Glomerular visceral epithelial cell (primary cell): ENCODE data around the gene GPBP1.
"Not testable (repeated sequence)": the region's sequence is repeated elsewhere in the genome, so short reads cannot be mapped to it uniquely, and the experiment has no call there.

Source experiments
- DNase-seq: peaks from one replicate; pipeline ENCODE4 v3.0.0-alpha.2; 2016; ENCODE audit errors: extremely low spot score

Gene GPBP1

GRCh38 chr5:57176350-57176857, 2.5 kb downstream of the GPBP1 start:
- peak; percentile 47 for DNase-seq

- DNase-seq, result no peak
Measured at GRCh38 chr5:57177479-57178156, 3.8 kb downstream of the GPBP1 start.

GRCh38 chr5:57178238-57178637, 4.4 kb downstream of the GPBP1 start:
- DNase-seq, result not testable (repeated sequence)

DNA sequence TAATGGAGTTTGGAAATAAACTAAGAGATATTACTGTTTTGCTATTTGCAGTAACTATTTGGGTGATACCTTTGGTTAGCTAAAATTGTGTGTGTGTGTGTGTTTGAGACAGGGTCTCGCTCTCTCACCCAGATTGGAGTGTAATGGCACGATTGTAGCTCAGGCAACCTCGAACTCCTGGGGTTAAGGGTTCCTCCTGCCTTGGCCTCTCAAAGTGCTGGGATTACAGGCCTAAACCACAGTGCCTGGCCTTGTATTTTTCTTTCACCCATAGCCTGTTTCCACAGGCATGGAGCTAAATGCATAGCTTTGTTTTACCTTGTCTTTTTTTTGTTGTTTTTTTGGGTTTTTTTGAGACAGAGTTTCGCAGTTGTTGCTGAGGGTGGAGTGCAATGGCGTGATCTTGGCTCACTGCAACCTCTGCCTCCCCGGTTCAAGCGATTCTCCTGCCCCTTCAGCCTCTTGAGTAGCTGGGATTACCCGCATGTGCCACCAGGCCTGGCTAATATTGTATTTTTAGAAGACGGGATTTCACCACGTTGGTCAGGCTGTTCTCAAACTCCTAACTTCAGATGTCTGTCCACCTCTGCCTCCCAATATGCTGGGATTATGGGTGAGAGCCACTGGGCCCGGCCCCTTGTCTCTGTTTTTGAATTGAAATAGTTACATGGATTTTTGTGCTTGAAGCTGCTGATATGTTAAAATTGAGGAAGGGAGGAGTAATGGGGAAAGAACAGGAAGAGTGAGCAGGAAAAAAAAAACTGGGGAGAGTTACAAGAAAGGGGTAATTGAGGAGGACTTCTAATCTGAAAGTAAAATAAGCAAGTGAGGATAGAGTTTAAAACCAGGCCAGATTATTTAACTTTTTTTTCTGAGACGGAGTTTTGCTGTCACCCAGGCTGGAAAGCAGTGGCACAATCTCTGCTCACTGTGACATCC, 5.7 kb downstream of the GPBP1 start:
- no peak for DNase-seq

DNA sequence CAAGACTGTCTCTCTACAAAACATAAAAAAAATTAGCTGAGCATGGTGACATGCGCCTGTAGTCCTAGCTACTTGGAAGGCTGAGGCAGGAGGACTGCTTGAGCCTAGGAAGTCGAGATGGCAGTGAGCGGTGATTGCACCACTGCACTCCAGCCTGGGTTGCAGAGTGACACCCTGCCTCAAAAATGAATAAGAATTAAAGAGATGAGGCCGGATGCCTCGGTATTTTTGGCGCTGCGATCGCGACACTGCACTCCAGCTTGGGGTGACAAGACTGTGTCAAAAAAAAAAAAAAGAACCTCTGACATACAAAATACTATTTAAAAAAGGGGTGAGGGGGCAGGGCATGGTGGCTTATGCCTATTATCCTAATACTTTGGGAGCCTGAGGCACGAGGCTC, 7.3 kb downstream of the GPBP1 start:
- DNase-seq, result no peak

- no peak for DNase-seq
Measured at GRCh38 chr5:57184322-57184721, 10.5 kb downstream of the GPBP1 start.

DNA sequence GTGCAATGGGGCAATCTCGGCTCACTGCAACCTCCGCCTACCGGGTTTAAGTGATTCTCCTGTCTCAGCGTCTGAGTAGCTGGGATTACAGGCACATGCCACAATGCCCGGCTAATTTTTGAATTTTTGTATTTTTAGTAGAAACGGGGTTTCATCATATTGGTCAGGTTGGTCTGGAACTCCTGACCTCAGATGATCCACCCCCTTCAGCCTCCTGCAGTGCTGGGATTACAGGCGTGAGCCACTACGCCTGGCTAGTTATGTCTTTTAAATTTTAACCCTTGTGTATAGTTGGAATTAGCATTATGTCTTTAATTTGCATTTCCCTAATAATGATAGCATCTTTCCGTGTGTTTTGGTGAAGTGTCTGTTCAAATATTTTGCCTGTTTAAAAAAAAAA, 11.5 kb downstream of the GPBP1 start:
- no peak for DNase-seq

DNA sequence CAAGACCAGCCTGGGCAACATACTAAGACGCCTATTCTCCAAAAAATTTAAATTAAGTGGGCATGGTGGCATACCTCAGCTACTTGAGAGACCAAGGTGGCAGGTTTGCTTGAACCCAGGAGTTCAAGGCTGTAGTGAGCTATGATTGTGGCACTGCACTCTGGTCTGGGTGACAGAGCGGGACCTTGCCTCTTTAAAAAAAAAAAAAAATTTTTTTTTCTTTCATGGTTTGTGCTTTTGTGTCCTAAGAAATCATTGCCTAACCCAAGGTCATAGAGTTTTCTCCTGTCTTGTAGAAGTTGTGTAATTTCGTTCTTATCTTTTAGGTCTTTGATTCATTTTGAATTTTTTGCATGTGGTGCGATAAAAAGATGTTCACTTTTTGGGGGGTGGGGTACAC, 12.3 kb downstream of the GPBP1 start:
- no peak for DNase-seq

- not testable (repeated sequence) for DNase-seq
Measured at GRCh38 chr5:57187977-57188376, 14.1 kb downstream of the GPBP1 start.

DNA sequence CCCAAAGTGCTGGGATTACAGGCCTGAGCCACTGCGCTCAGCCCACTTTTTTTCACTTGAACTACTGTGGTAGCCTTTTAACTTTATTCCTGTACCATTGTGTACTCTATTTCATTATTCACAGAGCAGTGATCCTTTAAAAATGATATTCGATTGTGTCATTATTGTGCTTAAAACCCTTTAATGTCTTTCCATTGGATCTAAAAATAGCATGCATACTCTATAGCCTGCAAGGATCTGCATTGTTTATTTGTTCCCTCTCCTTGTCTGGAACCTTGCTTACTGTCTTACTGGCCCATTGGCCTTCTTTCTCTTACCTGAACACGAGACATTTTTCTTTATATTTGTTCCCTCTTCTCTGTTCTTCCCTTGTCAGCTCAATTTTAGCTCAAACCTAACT, 15.7 kb downstream of the GPBP1 start:
- no peak for DNase-seq

- DNase-seq, result no peak
Measured at GRCh38 chr5:57190593-57190992, 16.7 kb downstream of the GPBP1 start.

GRCh38 chr5:57191163-57191562, 17.3 kb downstream of the GPBP1 start:
- DNase-seq, result no peak

- no peak for DNase-seq
Measured at GRCh38 chr5:57191986-57192385, 18.1 kb downstream of the GPBP1 start.

DNA sequence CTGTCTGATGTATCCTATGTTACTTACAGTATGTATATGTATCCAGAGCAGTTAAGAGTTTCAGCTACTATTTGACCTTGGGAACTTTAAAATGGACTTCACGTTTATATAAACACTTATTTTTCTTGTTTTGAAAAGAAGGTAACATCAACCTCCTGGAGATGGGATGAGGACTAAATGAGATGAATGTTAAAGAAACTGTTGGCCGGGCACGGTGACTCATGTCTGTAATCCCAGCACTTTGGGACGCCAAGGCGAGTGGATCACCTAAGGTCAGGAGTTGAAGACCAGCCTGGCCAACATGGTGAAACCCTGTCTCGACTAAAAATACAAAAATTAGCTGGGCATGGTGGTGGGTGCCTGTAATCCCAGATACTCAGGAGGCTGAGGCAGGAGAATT, 19.0 kb downstream of the GPBP1 start:
- DNase-seq, result not testable (repeated sequence)

GRCh38 chr5:57193757-57194413, 20.0 kb downstream of the GPBP1 start:
- DNase-seq, result no peak

GRCh38 chr5:57194653-57195052, 20.8 kb downstream of the GPBP1 start:
- no peak for DNase-seq

- no peak for DNase-seq
Measured at GRCh38 chr5:57195060-57195459, 21.2 kb downstream of the GPBP1 start.

DNA sequence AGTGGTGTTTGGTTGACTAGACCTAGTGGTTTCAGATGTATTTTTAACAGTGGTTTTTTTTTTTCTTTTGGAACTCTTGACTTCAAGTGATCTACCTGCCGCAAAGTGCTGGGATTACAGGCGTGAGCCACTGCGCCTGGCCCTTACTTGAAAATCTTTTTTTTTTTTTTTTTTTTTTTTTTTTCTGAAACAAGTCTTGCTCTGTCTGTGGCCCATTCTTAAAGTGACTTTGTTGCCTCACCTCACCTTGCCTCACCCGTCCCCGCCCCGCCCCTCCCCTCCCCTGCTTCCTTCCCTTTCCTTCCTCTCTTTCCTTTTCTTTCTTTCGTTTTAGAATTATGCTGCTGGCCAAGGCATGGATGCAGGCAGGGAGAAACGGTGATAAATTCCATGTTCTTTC, 26.0 kb downstream of the GPBP1 start:
- no peak for DNase-seq

DNA sequence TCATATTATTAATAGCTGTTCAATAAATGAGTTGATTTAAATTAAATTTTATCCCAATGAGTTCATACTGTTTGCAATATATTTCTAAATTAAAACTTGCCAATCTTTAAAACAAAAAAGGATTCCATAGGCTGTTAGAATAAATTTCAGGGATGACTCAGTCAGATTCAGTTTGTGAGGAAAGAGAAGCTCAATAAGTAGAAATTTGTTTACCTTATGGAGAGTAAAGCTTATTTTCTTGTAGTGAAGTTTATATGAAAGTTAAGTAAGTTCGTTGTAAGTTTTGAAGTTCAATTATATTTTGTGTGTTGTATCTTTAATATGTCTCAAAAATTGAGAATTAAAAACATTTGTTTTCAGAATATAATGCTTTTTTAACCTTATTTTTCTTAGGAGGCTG, 29.0 kb downstream of the GPBP1 start:
- DNase-seq, result no peak

DNA sequence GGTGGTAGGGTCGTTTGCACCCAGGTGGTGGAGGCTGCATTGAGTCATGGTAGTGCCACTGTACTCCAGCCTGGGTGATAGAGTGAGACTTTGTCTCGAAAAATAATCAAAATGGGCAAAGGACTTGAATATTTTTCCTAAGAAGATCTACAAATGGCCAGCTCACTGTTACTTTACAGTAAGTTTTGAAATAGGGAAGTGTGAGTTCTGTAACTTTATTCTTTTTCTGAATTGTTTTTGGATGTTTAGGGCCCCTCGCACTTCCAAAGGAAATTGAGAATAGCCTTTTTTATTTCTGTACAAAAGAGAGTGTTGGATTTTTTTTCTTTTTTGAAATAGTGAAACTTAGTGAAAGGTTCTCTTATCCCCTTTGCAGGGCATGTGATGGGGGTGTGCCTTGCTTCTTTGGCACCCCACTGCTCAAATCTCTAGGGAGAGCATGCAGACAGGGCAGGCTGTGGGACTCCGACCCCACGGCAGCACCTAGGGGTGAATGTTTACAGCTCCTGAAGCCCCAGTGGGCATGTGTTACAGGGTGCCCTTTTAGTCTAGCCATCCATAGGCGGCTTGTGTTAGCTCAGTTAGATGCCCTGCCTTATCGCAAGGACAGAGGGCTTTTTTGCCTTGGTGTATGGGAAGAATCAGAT, 33.3 kb downstream of the GPBP1 start:
- DNase-seq, result no peak

- DNase-seq, result no peak
Measured at GRCh38 chr5:57207681-57208080, 33.8 kb downstream of the GPBP1 start.
